Measurements from ENCODE around the gene ADM. TPM values are rescaled to one million over a fixed set of nuclear protein-coding genes. Genes with fewer than 3 reads are reported as not detected.

ADM gene
- total RNA-seq, 1 donor from 2014 or later = 24.5 TPM

DNA sequence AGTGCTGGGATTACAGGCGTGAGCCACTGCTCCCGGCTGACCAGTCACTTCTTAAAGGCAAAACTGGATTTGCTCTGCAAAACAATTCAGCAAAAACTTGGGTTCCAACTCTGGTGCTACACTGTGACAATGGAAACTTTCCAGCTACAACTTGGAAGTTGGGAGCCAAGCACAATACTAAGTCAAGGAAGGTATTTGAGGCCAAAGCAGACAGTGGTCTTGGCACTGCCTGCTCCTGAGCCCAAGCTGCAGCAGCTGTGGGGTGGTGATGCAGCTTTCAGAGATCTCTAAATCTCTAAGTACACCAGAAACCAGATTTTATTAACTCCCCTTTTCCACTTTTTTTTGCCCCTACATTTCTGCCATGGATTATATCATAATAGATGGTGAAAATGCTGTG is 17.5 kb downstream of the ADM start:
- Histone ChIP-seq H3K27ac (no peak overlapping the region), H3K4me1 (peaks cover 32% of the 10 kb centered on the region), H3K27me3 (no peaks in the 10 kb centered on the region), H3K36me3 (no peaks in the 10 kb centered on the region), H3K9me3 (no peaks in the 10 kb centered on the region), H3K4me3 (no peak overlapping the region)
- intact Hi-C loops (cut with DNase I) = no loop called here
- DNase-seq = no peak
- no peak for ATAC-seq
- TF ChIP-seq, protein P1, sequence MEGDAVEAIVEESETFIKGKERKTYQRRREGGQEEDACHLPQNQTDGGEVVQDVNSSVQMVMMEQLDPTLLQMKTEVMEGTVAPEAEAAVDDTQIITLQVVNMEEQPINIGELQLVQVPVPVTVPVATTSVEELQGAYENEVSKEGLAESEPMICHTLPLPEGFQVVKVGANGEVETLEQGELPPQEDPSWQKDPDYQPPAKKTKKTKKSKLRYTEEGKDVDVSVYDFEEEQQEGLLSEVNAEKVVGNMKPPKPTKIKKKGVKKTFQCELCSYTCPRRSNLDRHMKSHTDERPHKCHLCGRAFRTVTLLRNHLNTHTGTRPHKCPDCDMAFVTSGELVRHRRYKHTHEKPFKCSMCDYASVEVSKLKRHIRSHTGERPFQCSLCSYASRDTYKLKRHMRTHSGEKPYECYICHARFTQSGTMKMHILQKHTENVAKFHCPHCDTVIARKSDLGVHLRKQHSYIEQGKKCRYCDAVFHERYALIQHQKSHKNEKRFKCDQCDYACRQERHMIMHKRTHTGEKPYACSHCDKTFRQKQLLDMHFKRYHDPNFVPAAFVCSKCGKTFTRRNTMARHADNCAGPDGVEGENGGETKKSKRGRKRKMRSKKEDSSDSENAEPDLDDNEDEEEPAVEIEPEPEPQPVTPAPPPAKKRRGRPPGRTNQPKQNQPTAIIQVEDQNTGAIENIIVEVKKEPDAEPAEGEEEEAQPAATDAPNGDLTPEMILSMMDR (IDR thresholded peaks at IDR 0.05) = no peak

DNA sequence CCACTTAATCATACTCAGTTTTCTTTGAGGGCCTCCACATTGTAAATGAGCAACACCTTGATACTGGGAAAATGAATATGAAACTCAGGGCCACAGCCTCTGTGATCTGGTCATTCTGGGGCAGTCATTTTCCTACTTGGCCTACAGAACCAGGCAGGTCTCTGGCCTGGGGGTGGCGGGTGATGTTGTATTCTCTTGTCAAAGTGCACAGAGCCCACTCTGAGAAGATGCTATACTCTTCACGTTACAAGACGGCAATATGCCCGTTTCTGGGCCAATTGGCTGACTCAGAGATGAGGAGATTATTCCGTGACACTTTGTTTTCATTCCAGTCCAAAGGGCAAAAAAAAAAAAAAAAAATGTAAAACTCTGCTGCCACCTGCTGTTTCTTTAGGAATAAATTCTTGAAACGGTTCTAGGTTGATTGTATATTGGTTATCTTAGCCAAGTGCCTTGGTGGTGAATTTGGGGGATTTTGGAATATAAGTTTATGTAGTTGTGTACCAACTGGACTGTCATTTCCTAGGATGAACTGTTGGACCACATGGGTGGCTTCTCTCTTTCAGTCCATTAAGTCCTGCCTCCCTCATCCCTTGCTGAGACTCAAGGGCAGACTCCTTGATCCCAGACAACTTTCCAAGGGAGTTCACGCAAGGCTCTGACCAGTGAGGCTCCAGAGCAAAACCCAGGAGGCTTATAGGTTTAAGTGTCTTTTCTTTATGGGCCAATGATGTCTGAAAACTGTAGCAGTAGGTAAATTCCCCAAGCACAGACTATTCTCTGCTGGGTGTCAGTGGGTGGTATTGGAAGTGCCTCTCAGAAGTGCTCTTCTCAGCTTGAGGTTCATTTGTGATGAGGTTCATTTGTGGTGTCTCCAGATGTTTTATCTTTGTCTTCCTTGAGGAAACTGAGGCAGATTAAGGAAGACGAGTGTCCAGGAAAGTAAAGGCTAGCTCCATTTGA is 18.2 kb downstream of the ADM start:
- DNase-seq (no peak), ATAC-seq (peak; percentile 55)
- Histone ChIP-seq H3K4me1 (peaks cover 39% of the 10 kb centered on the region), H3K27me3 (no peaks in the 10 kb centered on the region), H3K36me3 (no peaks in the 10 kb centered on the region), H3K27ac (no peak overlapping the region), H3K9me3 (no peaks in the 10 kb centered on the region), H3K4me3 (no peak overlapping the region)
- intact Hi-C loops (cut with DNase I) = no loop called here
- TF ChIP-seq, protein P1 (IDR thresholded peaks at IDR 0.05) = peak; percentile 58

DNA sequence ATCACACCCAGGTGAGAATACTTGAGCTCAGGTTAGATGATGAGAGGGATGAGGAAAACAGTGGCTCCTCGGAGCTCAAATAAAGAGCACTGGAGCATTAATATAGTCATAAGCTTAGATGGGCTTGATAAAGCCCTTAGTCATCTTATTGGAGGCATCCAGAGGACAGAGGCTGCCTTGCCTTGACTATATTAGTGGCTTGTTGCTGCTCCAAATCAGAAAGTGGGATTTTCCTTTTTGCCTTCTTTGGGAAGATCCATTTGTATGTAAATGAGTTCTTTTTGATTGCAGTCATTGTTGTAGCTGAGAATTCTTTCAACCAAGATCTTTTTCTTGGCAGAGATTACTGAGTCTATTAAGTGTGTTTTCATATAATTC is 18.9 kb downstream of the ADM start:
- TF ChIP-seq, protein P1 (IDR thresholded peaks at IDR 0.05) = no peak
- H3K4me3 ChIP-seq = no peak overlapping the region
- H3K9me3 ChIP-seq = no peaks in the 10 kb centered on the region
- H3K36me3 ChIP-seq = no peaks in the 10 kb centered on the region
- intact Hi-C loops (cut with DNase I) = no loop called here
- peaks cover 46% of the 10 kb centered on the region for H3K4me1 ChIP-seq
- no peak overlapping the region for H3K27ac ChIP-seq
- DNase-seq = no peak
- ATAC-seq = no peak
- no peaks in the 10 kb centered on the region for H3K27me3 ChIP-seq

DNA sequence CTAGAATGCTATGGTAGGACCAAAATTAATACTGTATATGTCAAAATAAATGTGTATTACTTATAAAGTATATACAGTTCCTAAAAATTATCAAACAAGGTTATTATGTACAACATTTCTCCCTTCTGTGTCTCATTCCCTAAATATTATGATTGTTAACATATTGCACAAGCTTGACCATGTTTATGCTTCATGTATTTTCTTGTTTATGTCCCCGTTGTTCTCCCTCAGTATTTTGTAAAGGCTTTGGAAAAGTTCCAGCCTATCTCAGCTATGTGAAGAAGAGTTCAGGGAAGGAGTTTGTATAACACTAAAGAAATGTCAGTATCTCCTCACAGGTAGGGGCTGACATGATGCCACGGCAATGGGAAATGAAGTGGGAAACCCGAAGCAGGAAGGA is 19.6 kb downstream of the ADM start:
- no peak for ATAC-seq
- Histone ChIP-seq H3K4me1 (peaks cover 51% of the 10 kb centered on the region), H3K9me3 (no peaks in the 10 kb centered on the region)

DNA sequence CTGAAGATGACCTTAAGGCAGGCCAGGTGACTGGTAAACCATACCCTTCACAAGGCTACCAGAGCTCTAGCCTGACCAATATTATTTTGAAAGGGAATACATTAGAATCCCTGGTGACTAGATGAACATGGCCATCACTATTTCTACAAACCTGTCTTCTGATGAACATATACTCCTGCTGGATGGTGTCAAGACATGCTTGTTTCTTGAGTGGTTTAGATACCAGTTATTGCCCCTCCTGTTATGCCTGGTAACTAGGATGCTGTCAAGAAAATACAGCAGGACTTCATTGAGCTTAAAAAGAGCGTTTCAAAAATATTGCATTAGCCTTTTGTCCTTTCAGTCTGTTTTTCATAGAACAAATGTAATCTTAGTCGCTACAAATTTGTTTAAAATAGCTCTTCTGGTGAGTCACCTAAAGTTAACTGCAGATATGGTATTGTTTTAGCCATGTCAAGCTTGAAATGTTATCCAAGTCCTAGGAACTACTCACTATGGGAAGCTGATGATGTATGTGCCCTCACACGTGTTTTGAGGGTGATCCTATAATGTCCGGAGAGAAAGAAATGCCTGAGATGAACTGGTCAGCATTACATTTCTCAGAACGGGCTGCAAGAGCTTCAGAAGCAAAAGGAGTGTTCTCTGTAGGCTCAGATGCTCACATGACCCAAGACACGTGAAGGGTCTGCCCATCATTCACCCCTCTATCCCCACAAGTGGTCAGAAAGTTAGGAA is 20.6 kb downstream of the ADM start:
- no peak for DNase-seq
- no peak for ATAC-seq
- no peaks in the 10 kb centered on the region for H3K27me3 ChIP-seq
- no peaks in the 10 kb centered on the region for H3K9me3 ChIP-seq
- no peak overlapping the region for H3K4me3 ChIP-seq
- H3K36me3 ChIP-seq = no peaks in the 10 kb centered on the region
- H3K27ac ChIP-seq = peak overlapping the region; percentile 20
- peaks cover 51% of the 10 kb centered on the region for H3K4me1 ChIP-seq
- TF ChIP-seq, protein P1 (IDR thresholded peaks at IDR 0.05) = no peak
- intact Hi-C loops (cut with DNase I) = no loop called here

More for the DNA sequence above, 19.6 kb downstream of the ADM start:
- no peaks in the 10 kb centered on the region for H3K36me3 ChIP-seq
- TF ChIP-seq, protein P1 (IDR thresholded peaks at IDR 0.05) = no peak
- H3K27me3 ChIP-seq = no peaks in the 10 kb centered on the region
- peak overlapping the region; percentile 20 for H3K27ac ChIP-seq
- no peak for DNase-seq
- intact Hi-C loops (cut with DNase I) = no loop called here
- no peak overlapping the region for H3K4me3 ChIP-seq
